ENCODE measurements around the gene P2RY6.
"Not testable (repeated sequence)": the region's sequence is repeated elsewhere in the genome, so short reads cannot be mapped to it uniquely, and the experiment has no call there.

The P2RY6 gene

DNA sequence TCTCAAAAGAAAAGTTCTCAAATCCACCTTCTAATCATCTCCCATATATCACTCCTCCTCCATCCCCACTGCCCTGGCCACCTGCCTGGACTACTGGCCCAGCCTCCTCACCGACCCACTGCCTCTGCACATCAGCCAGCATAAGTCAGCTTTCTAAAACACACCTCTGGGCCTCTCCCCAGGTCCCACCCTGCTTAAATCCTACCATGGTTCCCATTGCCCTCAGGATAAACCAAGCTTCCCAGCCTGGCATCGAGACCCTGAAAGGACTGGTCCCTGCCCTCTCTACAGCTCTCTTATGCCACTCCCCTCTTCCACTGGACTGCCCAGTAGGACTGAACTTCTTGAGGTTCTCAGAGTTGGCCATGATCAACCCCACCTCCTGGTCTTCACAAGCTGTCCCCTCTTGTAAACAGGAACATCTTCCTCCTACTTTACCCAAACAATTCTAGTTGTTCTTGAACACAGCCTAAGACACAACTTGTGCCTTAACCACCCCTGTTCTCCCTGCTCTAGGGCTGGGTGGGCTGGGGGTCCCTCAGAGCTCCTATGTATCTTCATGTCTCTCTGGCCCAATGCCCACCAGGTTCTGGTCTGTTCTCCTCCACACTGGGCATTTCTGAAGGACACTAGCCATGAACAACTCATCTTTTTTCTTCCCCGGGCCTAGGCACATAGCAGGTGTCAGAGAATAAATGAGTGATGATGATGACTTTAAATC, 12.6 kb upstream of the P2RY6 start:
- no peak for DNase-seq (ENCODE audit: low read depth in 2 of 2, low spot score in 1 of 2)

DNA sequence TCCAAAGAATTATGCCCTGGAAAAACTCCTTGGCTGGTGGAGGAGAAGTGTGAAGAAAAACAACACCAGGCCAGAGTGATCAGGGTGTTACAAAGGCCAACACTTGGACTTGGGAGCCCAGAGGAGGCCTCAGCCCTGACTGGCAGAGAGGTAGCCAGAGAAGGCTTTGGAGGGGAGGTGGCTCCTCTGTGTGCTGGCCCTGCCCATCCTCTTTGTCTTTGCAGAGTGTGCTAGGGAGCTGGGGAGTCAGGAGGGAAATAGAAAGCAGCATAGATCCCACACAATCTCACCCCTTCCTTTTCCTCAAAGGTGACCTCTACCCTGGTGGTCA, 12.0 kb upstream of the P2RY6 start:
- DNase-seq (ENCODE audit: low read depth in 2 of 2, low spot score in 1 of 2) = no peak

GRCh38 chr11:73262851-73263495, 9.2 kb upstream of the P2RY6 start:
- DNase-seq (ENCODE audit: low read depth in 2 of 2, low spot score in 1 of 2) = no peak

- DNase-seq (ENCODE audit: low read depth in 2 of 2, low spot score in 1 of 2) = no peak
These were observed 8.5 kb upstream of the P2RY6 start for GRCh38 chr11:73263640-73264039.

- DNase-seq (ENCODE audit: low read depth in 2 of 2, low spot score in 1 of 2) = no peak
These were observed 6.8 kb upstream of the P2RY6 start for GRCh38 chr11:73265278-73265810.

GRCh38 chr11:73265853-73266645, 6.1 kb upstream of the P2RY6 start:
- no peak for DNase-seq (ENCODE audit: low read depth in 2 of 2, low spot score in 1 of 2)

DNA sequence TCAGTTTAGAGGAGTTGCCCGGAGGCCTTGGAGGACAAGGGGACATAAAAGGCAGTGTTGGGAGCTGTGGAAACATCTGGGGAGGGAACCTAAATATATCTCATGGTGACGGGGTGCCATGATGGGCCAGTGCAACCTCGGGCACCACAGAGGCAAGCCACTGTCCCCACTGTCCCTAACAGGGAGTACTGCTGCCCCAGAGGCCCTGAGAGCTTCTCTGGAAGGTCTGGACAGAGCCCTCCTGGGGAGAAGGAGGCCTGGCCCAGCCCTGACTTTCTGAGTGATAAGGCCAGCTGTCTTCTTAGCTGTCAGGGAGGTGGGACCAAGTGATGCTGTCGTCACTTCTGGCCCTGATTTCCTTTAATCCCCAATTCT, 5.5 kb upstream of the P2RY6 start:
- no peak for DNase-seq (ENCODE audit: low read depth in 2 of 2, low spot score in 1 of 2)

DNA sequence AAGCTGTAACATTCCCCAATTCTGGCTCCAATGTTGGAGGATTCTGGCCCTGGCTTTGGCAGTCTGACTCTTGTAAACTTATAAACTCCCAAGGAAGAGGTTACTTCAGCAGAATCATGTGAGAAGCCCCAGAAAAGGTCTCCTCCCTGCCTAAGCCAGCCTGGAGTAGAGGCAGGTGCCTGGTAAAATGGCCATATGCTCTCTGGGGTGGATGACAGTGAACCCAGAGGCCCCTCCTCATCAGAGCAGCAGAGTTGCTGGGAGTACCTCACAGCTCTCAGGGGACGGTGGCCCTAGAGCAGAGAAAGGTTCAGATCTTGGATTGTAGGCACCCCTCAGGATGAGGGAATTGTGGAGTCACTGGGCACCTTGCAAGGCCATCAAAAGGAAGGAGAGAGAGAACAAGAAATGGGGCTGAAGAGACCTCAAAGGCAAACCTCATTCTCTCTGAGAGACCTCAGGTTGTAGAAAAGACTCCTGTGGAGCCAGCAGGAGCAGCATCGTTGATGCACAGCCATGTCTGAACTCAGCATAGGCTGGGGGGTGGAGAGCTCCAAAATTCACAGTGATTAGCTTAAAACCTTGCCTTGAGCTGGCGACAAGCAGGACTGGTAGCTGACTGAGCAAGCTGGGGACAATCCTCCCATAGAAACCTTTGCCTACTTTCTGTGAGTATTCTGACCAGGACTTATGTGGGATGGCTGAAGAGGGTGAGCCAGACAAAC, 4.9 kb upstream of the P2RY6 start:
- no peak for DNase-seq (ENCODE audit: low read depth in 2 of 2, low spot score in 1 of 2)

- no peak for DNase-seq (ENCODE audit: low read depth in 2 of 2, low spot score in 1 of 2)
These were observed 4.1 kb upstream of the P2RY6 start for GRCh38 chr11:73267906-73268540.

GRCh38 chr11:73268671-73269271, 3.4 kb upstream of the P2RY6 start:
- no peak for DNase-seq (ENCODE audit: low read depth in 2 of 2, low spot score in 1 of 2)

- no peak for DNase-seq (ENCODE audit: low read depth in 2 of 2, low spot score in 1 of 2)
These were observed 2.6 kb upstream of the P2RY6 start for GRCh38 chr11:73269459-73270015.

- DNase-seq (ENCODE audit: low read depth in 2 of 2, low spot score in 1 of 2) = no peak
These were observed 1.9 kb upstream of the P2RY6 start for GRCh38 chr11:73270016-73270854.

GRCh38 chr11:73270855-73271477, 1.2 kb upstream of the P2RY6 start:
- DNase-seq (ENCODE audit: low read depth in 2 of 2, low spot score in 1 of 2) = no peak

GRCh38 chr11:73271478-73271865, 666 bp upstream of the P2RY6 start:
- DNase-seq (ENCODE audit: low read depth in 2 of 2, low spot score in 1 of 2) = not testable (repeated sequence)

GRCh38 chr11:73272680-73273038, 521 bp downstream of the P2RY6 start:
- DNase-seq (ENCODE audit: low read depth in 2 of 2, low spot score in 1 of 2) = no peak

- no peak for DNase-seq (ENCODE audit: low read depth in 2 of 2, low spot score in 1 of 2)
These were observed 1.2 kb downstream of the P2RY6 start for GRCh38 chr11:73273222-73273895.

DNA sequence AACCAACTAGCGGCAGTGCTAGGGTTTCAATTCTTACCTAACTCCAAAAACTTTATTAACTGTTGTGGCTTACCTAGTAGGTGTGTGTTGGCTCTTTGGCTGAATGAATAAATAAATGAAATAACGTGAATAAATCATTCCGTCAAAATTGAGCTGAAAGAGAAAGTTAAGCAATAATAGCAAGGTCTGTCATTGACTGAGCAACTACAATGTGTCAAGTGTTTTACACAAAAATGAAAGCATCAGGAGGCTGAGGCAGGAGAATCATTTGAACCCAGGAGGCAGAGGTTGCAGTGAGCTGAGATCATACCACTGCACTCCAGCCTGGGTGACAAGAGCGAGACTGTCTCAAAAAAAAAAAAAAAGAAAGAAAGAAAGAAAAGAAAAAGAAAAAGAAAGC, 2.1 kb downstream of the P2RY6 start:
- not testable (repeated sequence) for DNase-seq (ENCODE audit: low read depth in 2 of 2, low spot score in 1 of 2)

- DNase-seq (ENCODE audit: low read depth in 2 of 2, low spot score in 1 of 2) = no peak
These were observed 2.7 kb downstream of the P2RY6 start for GRCh38 chr11:73274722-73275380.
